H9 (cell line): ENCODE data around the gene CRYGS. TPM values are rescaled to one million over a fixed set of nuclear protein-coding genes. Genes with fewer than 3 reads are reported as not detected.

Experiments
- DNase-seq: peaks from one replicate; pipeline ENCODE4 v3.0.0-alpha.2; 2017
- H2AFZ ChIP-seq: one replicate; pipeline ENCODE4 v1.6.1; 2013; ENCODE audit warnings: mild to moderate bottlenecking, low read length, control low read depth, moderate library complexity
- H2AK5ac ChIP-seq: 2 replicates; pipeline ENCODE4 v1.6.1; 2013; ENCODE audit warnings: low read length, control low read depth, mixed read lengths; ENCODE audit not compliant: insufficient read length
- H2BK120ac ChIP-seq: one replicate; pipeline ENCODE4 v1.6.1; 2013; ENCODE audit warnings: low read depth, mild to moderate bottlenecking, low read length, control low read depth, inconsistent platforms; ENCODE audit not compliant: poor library complexity, severe bottlenecking
- H2BK12ac ChIP-seq: 2 replicates; pipeline ENCODE4 v1.6.1; 2013; ENCODE audit warnings: low read length, control low read depth, mixed read lengths, low read depth; ENCODE audit not compliant: insufficient read length
- H2BK15ac ChIP-seq: 2 replicates; pipeline ENCODE4 v1.6.1; 2013; ENCODE audit warnings: low read depth, low read length, control low read depth
- H2BK20ac ChIP-seq: one replicate; pipeline ENCODE4 v1.6.1; 2013; ENCODE audit warnings: low read depth, mild to moderate bottlenecking, low read length, control low read depth, inconsistent platforms; ENCODE audit not compliant: poor library complexity, severe bottlenecking
- H2BK5ac ChIP-seq: 2 replicates; pipeline ENCODE4 v1.6.1; 2013; ENCODE audit warnings: low read length, control low read depth, mixed read lengths; ENCODE audit not compliant: insufficient read length
- H3K14ac ChIP-seq: 2 replicates; pipeline ENCODE4 v1.6.1; 2013; ENCODE audit warnings: low read length, control low read depth; ENCODE audit not compliant: insufficient read depth
- H3K18ac ChIP-seq: 2 replicates; pipeline ENCODE4 v1.6.1; 2013; ENCODE audit warnings: low read depth, mild to moderate bottlenecking, mixed read lengths, low read length, control low read depth; ENCODE audit not compliant: insufficient read length
- H3K23ac ChIP-seq: 2 replicates; pipeline ENCODE4 v1.6.1; 2013; ENCODE audit warnings: low read length, control low read depth, mixed read lengths, low read depth; ENCODE audit not compliant: insufficient read length
- H3K23me2 ChIP-seq: 2 replicates; pipeline ENCODE4 v1.6.1; 2013; ENCODE audit warnings: low read depth, mild to moderate bottlenecking, mixed read lengths, low read length, control low read depth; ENCODE audit not compliant: insufficient read length, poor library complexity, severe bottlenecking
- H3K27ac ChIP-seq: 2 replicates; pipeline ENCODE4 v1.5.1; 2013; ENCODE audit warnings: low read length, control low read depth, mixed read lengths, low read depth; ENCODE audit not compliant: insufficient read length
- H3K27me3 ChIP-seq: 2 replicates; pipeline ENCODE4 v1.6.1; 2013; ENCODE audit warnings: low read length, control low read depth, inconsistent platforms; ENCODE audit not compliant: insufficient read depth
- H3K4ac ChIP-seq: 2 replicates; pipeline ENCODE4 v1.6.1; 2013; ENCODE audit warnings: low read depth, mild to moderate bottlenecking, control low read depth, inconsistent platforms, low read length, moderate library complexity
- H3K4me1 ChIP-seq: 2 replicates; pipeline ENCODE4 v1.6.1; 2013; ENCODE audit warnings: low read length, control low read depth, inconsistent platforms; ENCODE audit not compliant: insufficient read depth
- H3K4me2 ChIP-seq: 2 replicates; pipeline ENCODE4 v1.6.1; 2013; ENCODE audit warnings: low read length, control low read depth, mixed read lengths; ENCODE audit not compliant: insufficient read length, insufficient read depth
- H3K56ac ChIP-seq: 2 replicates; pipeline ENCODE4 v1.6.1; 2013; ENCODE audit warnings: low read depth, mild to moderate bottlenecking, mixed read lengths, low read length, control low read depth; ENCODE audit not compliant: insufficient read length
- H3K79me1 ChIP-seq: 2 replicates; pipeline ENCODE4 v1.6.1; 2013; ENCODE audit warnings: low read depth, mild to moderate bottlenecking, moderate library complexity, low read length, control low read depth, inconsistent platforms; ENCODE audit not compliant: insufficient read depth, poor library complexity, severe bottlenecking
- H3K79me2 ChIP-seq: 2 replicates; pipeline ENCODE4 v1.6.1; 2013; ENCODE audit warnings: low read length, control low read depth, inconsistent platforms; ENCODE audit not compliant: insufficient read depth
- H3K9ac ChIP-seq: 2 replicates; pipeline ENCODE4 v1.6.1; 2013; ENCODE audit warnings: low read length, control low read depth, mixed read lengths; ENCODE audit not compliant: insufficient read length; ENCODE audit errors: extremely low read depth
- H3K9me3 ChIP-seq: one replicate; pipeline ENCODE4 v1.6.1; 2013; ENCODE audit warnings: low read depth, low read length, inconsistent platforms; ENCODE audit not compliant: control insufficient read depth
- H3T11ph ChIP-seq: one replicate; pipeline ENCODE4 v1.6.1; 2013; ENCODE audit warnings: mild to moderate bottlenecking, low read length, control low read depth, inconsistent platforms
- H4K20me1 ChIP-seq: one replicate; pipeline ENCODE4 v1.6.1; 2013; ENCODE audit not compliant: control insufficient read depth, insufficient read length, insufficient read depth
- H4K5ac ChIP-seq: 2 replicates; pipeline ENCODE4 v1.6.1; 2013; ENCODE audit warnings: low read depth, mild to moderate bottlenecking, mixed read lengths, low read length, control low read depth; ENCODE audit not compliant: insufficient read length
- H4K8ac ChIP-seq: replicated peaks from 2 replicates; pipeline ENCODE4 v1.6.1; 2013; ENCODE audit warnings: low read length, control low read depth, mixed read lengths, low read depth; ENCODE audit not compliant: insufficient read length
- H4K91ac ChIP-seq: 2 replicates; pipeline ENCODE4 v1.6.1; 2013; ENCODE audit warnings: low read depth, mild to moderate bottlenecking, moderate library complexity, mixed read lengths, low read length, control low read depth; ENCODE audit not compliant: insufficient read length
- H3K27ac Mint-ChIP-seq, 3 experiments: 2 replicates in 2 of 3; 3 replicates in 1 of 3; pipeline ENCODE4 v1.8.0; 2020 to 2021; ENCODE audit warnings: mixed read lengths in 3 of 3, mild to moderate bottlenecking in 1 of 3, moderate library complexity in 1 of 3
- H3K27me3 Mint-ChIP-seq: 2 replicates; pipeline ENCODE4 v1.8.0; 2021; ENCODE audit warnings: low read depth, mild to moderate bottlenecking, moderate library complexity, mixed read lengths
- H3K36me3 Mint-ChIP-seq, 3 experiments: 2 replicates in 2 of 3; 3 replicates in 1 of 3; pipeline ENCODE4 v1.8.0; 2020 to 2021; ENCODE audit warnings: low read depth in 3 of 3, mixed read lengths in 3 of 3; ENCODE audit not compliant: insufficient read depth in 1 of 3
- H3K4me1 Mint-ChIP-seq, 2 experiments: 2 replicates each; pipeline ENCODE4 v1.8.0; 2020; ENCODE audit warnings: mixed read lengths in 2 of 2
- H3K4me3 Mint-ChIP-seq, 2 experiments: 2 replicates in 1 of 2; 3 replicates in 1 of 2; pipeline ENCODE4 v1.8.0; 2020 to 2021; ENCODE audit warnings: mild to moderate bottlenecking in 2 of 2, mixed read lengths in 2 of 2, moderate library complexity in 1 of 2
- H3K9me3 Mint-ChIP-seq, 2 experiments: 2 replicates in 1 of 2; 3 replicates in 1 of 2; pipeline ENCODE4 v1.8.0; 2020; ENCODE audit warnings: mild to moderate bottlenecking in 2 of 2, mixed read lengths in 2 of 2, moderate library complexity in 1 of 2
- WGBS: extraction: QIAGEN DNeasy Blood & Tissue Kit; methylation state at CpG from one replicate; pipeline ENCODE4 v1.1.7; 2013; ENCODE audit warnings: missing lambda C conversion rate, low lambda C conversion rate, mixed read lengths; ENCODE audit not compliant: insufficient read length; ENCODE audit errors: extremely low coverage; 5-methylcytosine and 5-hydroxymethylcytosine counted together
- total RNA-seq: library from RNA; stranded (reverse); gene quantifications from 2 replicates; pipeline ENCODE4 v1.2.1, GENCODE V29; 2021
- TF ChIP-seq, protein P1 (sequence below): fragments of 200-600 bp; sonication (generic); conservative IDR thresholded peaks from 3 replicates; pipeline ENCODE4 v1.8.0; 2021; ENCODE audit warnings: antibody characterized with exemption, mild to moderate bottlenecking

Gene CRYGS
- total RNA-seq, 1 experiment from 2014 or later, result 1.0 TPM

- no peak overlapping the region for H3K4me3 Mint-ChIP-seq
- Histone ChIP-seq H2BK20ac (no peak overlapping the region), H3K18ac (no peak overlapping the region), H2AFZ (no peak overlapping the region), H3K9me3 (no peaks in the 10 kb centered on the region), H2BK120ac (no peak overlapping the region), H4K5ac (no peak overlapping the region), H3K23ac (no peak overlapping the region), H3K4me1 (no peaks in the 10 kb centered on the region), H3K23me2 (no peaks in the 10 kb centered on the region), H2AK5ac (no peak overlapping the region), H2BK15ac (no peak overlapping the region), H2BK12ac (no peak overlapping the region), H3K27me3 (no peaks in the 10 kb centered on the region), H3K27ac (no peak overlapping the region), H2BK5ac (no peak overlapping the region), H3T11ph (no peak overlapping the region), H4K20me1 (no peaks in the 10 kb centered on the region), H3K79me1 (no peaks in the 10 kb centered on the region), H3K4me2 (no peak overlapping the region), H4K91ac (no peak overlapping the region), H4K8ac (no peak overlapping the region), H3K14ac (no peak overlapping the region), H3K56ac (no peak overlapping the region), H3K79me2 (no peaks in the 10 kb centered on the region), H3K9ac (no peak overlapping the region), H3K4ac (no peak overlapping the region)
- no CpG with 5 or more reads among the region's 3 CpGs for WGBS
- no peak for DNase-seq
- peaks cover 4 to 5% of the 10 kb centered on the region in 2 experiments; a peak in 3 of 4 replicates for H3K4me1 Mint-ChIP-seq
- H3K27ac Mint-ChIP-seq, result no peak overlapping the region
- H3K27me3 Mint-ChIP-seq, result no peaks in the 10 kb centered on the region
- TF ChIP-seq, protein P1, sequence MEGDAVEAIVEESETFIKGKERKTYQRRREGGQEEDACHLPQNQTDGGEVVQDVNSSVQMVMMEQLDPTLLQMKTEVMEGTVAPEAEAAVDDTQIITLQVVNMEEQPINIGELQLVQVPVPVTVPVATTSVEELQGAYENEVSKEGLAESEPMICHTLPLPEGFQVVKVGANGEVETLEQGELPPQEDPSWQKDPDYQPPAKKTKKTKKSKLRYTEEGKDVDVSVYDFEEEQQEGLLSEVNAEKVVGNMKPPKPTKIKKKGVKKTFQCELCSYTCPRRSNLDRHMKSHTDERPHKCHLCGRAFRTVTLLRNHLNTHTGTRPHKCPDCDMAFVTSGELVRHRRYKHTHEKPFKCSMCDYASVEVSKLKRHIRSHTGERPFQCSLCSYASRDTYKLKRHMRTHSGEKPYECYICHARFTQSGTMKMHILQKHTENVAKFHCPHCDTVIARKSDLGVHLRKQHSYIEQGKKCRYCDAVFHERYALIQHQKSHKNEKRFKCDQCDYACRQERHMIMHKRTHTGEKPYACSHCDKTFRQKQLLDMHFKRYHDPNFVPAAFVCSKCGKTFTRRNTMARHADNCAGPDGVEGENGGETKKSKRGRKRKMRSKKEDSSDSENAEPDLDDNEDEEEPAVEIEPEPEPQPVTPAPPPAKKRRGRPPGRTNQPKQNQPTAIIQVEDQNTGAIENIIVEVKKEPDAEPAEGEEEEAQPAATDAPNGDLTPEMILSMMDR, result no peak
- no peaks in the 10 kb centered on the region for H3K36me3 Mint-ChIP-seq
- H3K9me3 Mint-ChIP-seq, result no peaks in the 10 kb centered on the region
These were observed 5.4 kb downstream of the CRYGS start for GRCh38 chr3:186538779-186539178.
